IMR-90 (cell line): ENCODE measurements around the gene CCL13. TPM values are rescaled to one million over a fixed set of nuclear protein-coding genes. Genes with fewer than 3 reads are reported as not detected.

Experiments used
- ATAC-seq: fragments of 200-7000 bp; cut with Tn5 transposase; 2 replicates; pipeline ENCODE4 v1.9.1; 2020; ENCODE audit warnings: low read depth, mild to moderate bottlenecking, moderate library complexity
- Bru-seq: library from RNA; stranded (reverse); fragments of 400-500 nt; gene quantifications from one replicate; lab custom pipeline; 2021; lab: Mats Ljungman, UMichigan
- BruChase-seq, 2 experiments: library from RNA; stranded (reverse); fragments of 400-500 nt; gene quantifications; one replicate each; lab custom pipeline; 2021; lab: Mats Ljungman, UMichigan
- BruUV-seq: library from RNA; stranded (reverse); fragments of 400-500 nt; replicated peaks from 2 replicates; lab custom pipeline; 2021; lab: Mats Ljungman, UMichigan
- CTCF ChIA-PET: fragments of 300-600 bp; formaldehyde crosslinking; extraction: SDS; loops from one replicate; lab custom pipeline; 2021; ENCODE audit warnings: antibody characterized with exemption; lab: Yijun Ruan, JAX
- POLR2A ChIA-PET: fragments of 300-600 bp; sonication (Branson Sonifier 250); formaldehyde crosslinking; loops from one replicate; lab custom pipeline; 2022; ENCODE audit warnings: antibody characterized with exemption; ENCODE audit not compliant: unreplicated experiment; lab: Charles Lee
- DNase-seq: peaks from one replicate; pipeline ENCODE4 v3.0.0; 2013
- H2AFZ ChIP-seq: replicated peaks from 2 replicates; pipeline ENCODE3; 2013; ENCODE audit warnings: low read length, mild to moderate bottlenecking; ENCODE audit not compliant: poor library complexity
- H2AK5ac ChIP-seq: 2 replicates; pipeline ENCODE4 v1.6.1; 2013; ENCODE audit warnings: low read depth, low read length, inconsistent platforms
- H2AK9ac ChIP-seq: replicated peaks from 2 replicates; pipeline ENCODE3; 2013; ENCODE audit warnings: mild to moderate bottlenecking, low read depth, low read length, moderate library complexity; ENCODE audit not compliant: poor library complexity
- H2BK120ac ChIP-seq: 2 replicates; pipeline ENCODE4 v1.6.1; 2013; ENCODE audit warnings: low read depth, low read length, inconsistent platforms
- H2BK15ac ChIP-seq: 3 replicates; pipeline ENCODE4 v1.6.1; 2013; ENCODE audit warnings: low read depth, low read length, inconsistent platforms
- H2BK20ac ChIP-seq: 2 replicates; pipeline ENCODE4 v1.6.1; 2013; ENCODE audit warnings: low read depth, mild to moderate bottlenecking, inconsistent platforms, low read length, moderate library complexity
- H2BK5ac ChIP-seq: 2 replicates; pipeline ENCODE4 v1.6.1; 2013; ENCODE audit warnings: mild to moderate bottlenecking, low read depth, low read length, inconsistent platforms; ENCODE audit not compliant: poor library complexity, severe bottlenecking
- H3K14ac ChIP-seq: replicated peaks from 2 replicates; pipeline ENCODE4 v1.6.1; 2013; ENCODE audit warnings: low read depth, low read length, inconsistent platforms
- H3K18ac ChIP-seq: 2 replicates; pipeline ENCODE4 v1.6.1; 2013; ENCODE audit warnings: low read depth, low read length, control low read depth
- H3K23ac ChIP-seq: 2 replicates; pipeline ENCODE4 v1.6.1; 2013; ENCODE audit warnings: low read depth, low read length, inconsistent platforms
- H3K27ac ChIP-seq: 2 replicates; pipeline ENCODE4 v1.5.1; 2013; ENCODE audit warnings: mild to moderate bottlenecking, control low read depth, low read length; ENCODE audit not compliant: insufficient read depth
- H3K27me3 ChIP-seq: 2 replicates; pipeline ENCODE4 v1.6.1; 2013; ENCODE audit warnings: low read length; ENCODE audit not compliant: control insufficient read depth, insufficient read depth
- H3K36me3 ChIP-seq: 2 replicates; pipeline ENCODE4 v1.6.1; 2013; ENCODE audit warnings: low read length, mixed read lengths; ENCODE audit not compliant: control insufficient read depth, insufficient read depth
- H3K4ac ChIP-seq: 2 replicates; pipeline ENCODE4 v1.6.1; 2013; ENCODE audit warnings: low read depth, low read length, inconsistent platforms
- H3K4me1 ChIP-seq: 2 replicates; pipeline ENCODE4 v1.6.1; 2013; ENCODE audit warnings: low read length, mixed read lengths; ENCODE audit not compliant: control insufficient read depth, insufficient read depth
- H3K4me2 ChIP-seq: 2 replicates; pipeline ENCODE4 v1.6.1; 2013; ENCODE audit warnings: low read depth, mild to moderate bottlenecking, control low read depth, low read length, moderate library complexity
- H3K4me3 ChIP-seq: 2 replicates; pipeline ENCODE4 v1.5.1; 2013; ENCODE audit warnings: low read depth, mild to moderate bottlenecking, control low read depth, low read length, moderate library complexity; ENCODE audit not compliant: insufficient read depth
- H3K56ac ChIP-seq: 2 replicates; pipeline ENCODE4 v1.6.1; 2013; ENCODE audit warnings: low read length, inconsistent platforms; ENCODE audit not compliant: insufficient read depth; ENCODE audit errors: extremely low read depth
- H3K79me1 ChIP-seq, 2 experiments: 2 replicates each; pipeline ENCODE4 v1.6.1; 2013; ENCODE audit warnings: low read length in 2 of 2, inconsistent platforms in 1 of 2, low read depth in 1 of 2
- H3K9ac ChIP-seq: 2 replicates; pipeline ENCODE4 v1.6.1; 2013; ENCODE audit warnings: low read depth, low read length, control low read depth
- H3K9me1 ChIP-seq: 2 replicates; pipeline ENCODE4 v1.6.1; 2013; ENCODE audit warnings: low read length, inconsistent platforms; ENCODE audit not compliant: insufficient read depth
- H3K9me3 ChIP-seq: 2 replicates; pipeline ENCODE4 v1.6.1; 2013; ENCODE audit warnings: low read length; ENCODE audit not compliant: control insufficient read depth, insufficient read depth
- H4K20me1 ChIP-seq: 2 replicates; pipeline ENCODE4 v1.6.1; 2013; ENCODE audit warnings: low read length, inconsistent platforms; ENCODE audit not compliant: insufficient read depth
- H4K5ac ChIP-seq: 2 replicates; pipeline ENCODE4 v1.6.1; 2013; ENCODE audit warnings: mild to moderate bottlenecking, low read depth, low read length, control low read depth
- H4K8ac ChIP-seq, 2 experiments: 2 replicates each; pipeline ENCODE4 v1.6.1; 2013; ENCODE audit warnings: low read depth in 2 of 2, low read length in 2 of 2, control low read depth in 1 of 2, inconsistent platforms in 1 of 2
- H4K91ac ChIP-seq: 2 replicates; pipeline ENCODE4 v1.6.1; 2013; ENCODE audit warnings: low read depth, low read length, inconsistent platforms; ENCODE audit not compliant: insufficient read depth
- BHLHE40 ChIP-seq: fragments of 150-350 bp; IDR thresholded peaks from 2 replicates; pipeline ENCODE4 v1.6.1; 2016; ENCODE audit warnings: mild to moderate bottlenecking, low read depth, low read length
- POLR2A ChIP-seq: IDR thresholded peaks from 2 replicates; pipeline ENCODE4 v1.6.1; 2012; ENCODE audit warnings: mild to moderate bottlenecking, low read depth, low read length
- WGBS, 2 experiments: methylation state at CpG; one replicate each; pipeline versions ENCODE4 v1.1.5 to v1.1.7; 2013; ENCODE audit warnings: missing lambda C conversion rate in 2 of 2; ENCODE audit not compliant: insufficient read length in 1 of 2; ENCODE audit errors: extremely low coverage in 2 of 2; 5-methylcytosine and 5-hydroxymethylcytosine counted together
- dilution Hi-C: fragments of 300-500 bp; cut with HindIII; formaldehyde crosslinking; loops from one replicate; pipeline ENCODE4 v1.14.3; 2018; ENCODE audit warnings: low sequenced_read_pairs; ENCODE audit not compliant: unreplicated experiment
- in situ Hi-C: fragments of 300-500 bp; cut with MboI; formaldehyde crosslinking; loops from 3 replicates; pipeline ENCODE4 v1.14.3; 2019; ENCODE audit warnings: low sequenced_read_pairs, inconsistent platforms, mixed read lengths
- intact Hi-C: fragments of 100-400 bp; cut with micrococcal nuclease; formaldehyde crosslinking; loops from 2 replicates; pipeline ENCODE4 v1.10.0; 2022
- long read RNA-seq: library from polyadenylated mRNA; unstranded; transcript quantifications from one replicate; pipeline ENCODE4 v2.0.0, GENCODE V29; 2021; ENCODE audit not compliant: unreplicated experiment
- polyA plus RNA-seq, 3 experiments: library from polyadenylated mRNA; depleted of rRNA; stranded (reverse); fragments of >200 nt; gene quantifications; 2 replicates each; pipeline ENCODE4 v1.2.3, GENCODE V29; 2012; ENCODE audit warnings: low replicate concordance in 1 of 3
- total RNA-seq: library from RNA; depleted of rRNA; stranded (reverse); fragments of >200 nt; gene quantifications from 2 replicates; pipeline ENCODE4 v1.2.3, GENCODE V29; 2012; rRNA removed

The CCL13 gene
- total RNA-seq, result 0.18 TPM in 1 of 2 replicates, not detected in the other
- not detected in 2 replicates for polyA plus RNA-seq (2012; rRNA removed)
- not detected in 2 replicates for polyA plus RNA-seq (2012; cell fraction: cytosol; rRNA removed)
- not detected in 2 replicates for polyA plus RNA-seq (2012; cell fraction: nucleus; rRNA removed; ENCODE audit: low replicate concordance)
- percentile 25 among the genes with signal in this experiment for Bru-seq, nascent RNA
- BruChase-seq, experiment 1, labeled RNA remaining after a 6-hour chase, result percentile 16 among the genes with signal in this experiment
- BruChase-seq, experiment 2, labeled RNA remaining after a 2-hour chase, result percentile 23 among the genes with signal in this experiment
- long read RNA-seq, partial matches to known transcripts, result 1 of 1 reads
- long read RNA-seq, other reads (novel, unspliced or antisense), result 0 of 1 reads

DNA sequence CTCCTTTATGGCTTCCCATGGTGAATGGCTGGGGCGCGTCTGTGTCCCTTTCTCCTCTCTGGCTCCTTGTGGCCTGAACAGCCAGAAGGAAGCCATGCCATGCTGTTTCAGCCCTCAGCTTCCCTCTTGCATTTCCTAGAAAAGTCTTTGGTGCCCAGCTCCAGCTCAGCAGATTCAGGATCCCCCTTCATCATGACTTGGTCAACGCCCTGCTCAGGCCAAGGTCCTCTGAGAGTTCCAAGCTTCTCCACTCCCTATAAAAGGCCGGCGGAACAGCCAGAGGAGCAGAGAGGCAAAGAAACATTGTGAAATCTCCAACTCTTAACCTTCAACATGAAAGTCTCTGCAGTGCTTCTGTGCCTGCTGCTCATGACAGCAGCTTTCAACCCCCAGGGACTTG, at the start of gene CCL13:
TSS of gene CCL13 (plus strand) at position 287 of the 400 bp plus-strand sequence. CDS start at position 334, 47 bp downstream.
- Histone ChIP-seq H3K4me3 (no peak within 1 kb of the TSS), H3K56ac (no peak within 1 kb of the TSS), H3K18ac (peak within 1 kb of the TSS; percentile 94), H2BK20ac (peak within 1 kb of the TSS; percentile 45; the same call in 1 of the 2 replicates), H2AFZ (peak within 1 kb of the TSS; percentile 44), H3K79me1 (no peaks in the 10 kb centered on the region), H3K4ac (peak within 1 kb of the TSS; percentile 33; the same call in 1 of the 2 replicates), H4K20me1 (no peaks in the 10 kb centered on the region), H3K27ac (peak within 1 kb of the TSS; percentile 90), H2AK9ac (peak within 1 kb of the TSS; percentile 89), H3K4me1 (peaks cover 6% of the 10 kb centered on the region), H3K36me3 (no peaks in the 10 kb centered on the region), H3K27me3 (no peaks in the 10 kb centered on the region), H3K9me3 (peaks cover 2% of the 10 kb centered on the region), H2BK5ac (peak within 1 kb of the TSS; percentile 82), H4K8ac (peak within 1 kb of the TSS; percentile 51 to 90; a peak in 2 of 4 replicates), H4K5ac (peak within 1 kb of the TSS; percentile 97), H3K9me1 (no peaks in the 10 kb centered on the region), H2BK120ac (peak within 1 kb of the TSS; percentile 79; the same call in 1 of the 2 replicates), H2BK15ac (no peak within 1 kb of the TSS; the same call in 1 of the 3 replicates), H3K23ac (no peak within 1 kb of the TSS), H3K9ac (no peak within 1 kb of the TSS), H3K4me2 (no peak within 1 kb of the TSS), H3K14ac (no peak within 1 kb of the TSS), H2AK5ac (peak within 1 kb of the TSS; percentile 63), H4K91ac (peak within 1 kb of the TSS; percentile 77; the same call in 1 of the 2 replicates)
- no TSS peak for BruUV-seq
- in situ Hi-C loops, result loop anchor here (5.0 kb wide), 1 partner anchor 49 kb away; no protein-coding TSS in a partner anchor
- no peak for TF ChIP-seq BHLHE40
- no peak for TF ChIP-seq POLR2A
- no peak for DNase-seq
- dilution Hi-C loops, result no loop called here
- 100% methylated on average over 4 of the region's 5 CpGs; no CpG with 5 or more reads in 1 of the 2 experiments for WGBS, 2 experiments
- ChIA-PET CTCF (interaction anchor here (1.6 to 2.5 kb wide), 2 partner anchors 50 to 156 kb away, joined by 5 to 10 read pairs; no protein-coding TSS in a partner anchor), POLR2A (no interaction called here)
- no peak for ATAC-seq
- intact Hi-C loops, result no loop called here
